OCI-LY3 (cell line): ENCODE data around the gene FOXR1.

ENCODE experiments used
- CTCF ChIP-seq: fragments of 200-600, 300-600 bp; sonication (generic); IDR thresholded peaks from 2 replicates; pipeline ENCODE4 v1.5.1; 2014; ENCODE audit warnings: antibody characterized with exemption, low read length, low read depth
- EZH2phosphoT487 ChIP-seq: fragments of 200-600 bp; shearing (Covaris generic); IDR thresholded peaks from 2 replicates; pipeline ENCODE4 v1.6.1; 2018; ENCODE audit warnings: antibody characterized with exemption, mixed run types, low read depth

GRCh38 chr11:118961591-118961990, 10.0 kb upstream of the FOXR1 start:
- no peak for TF ChIP-seq CTCF
- no peak for TF ChIP-seq EZH2phosphoT487
